GM12892 (cell line): ENCODE data around the gene RPL39L.

Experiments used
- POLR2A ChIP-seq: IDR thresholded peaks from 2 replicates; pipeline ENCODE4 v1.6.1; 2011; ENCODE audit warnings: low read depth, low read length, control low read depth
- POLR2AphosphoS5 ChIP-seq: IDR thresholded peaks from 2 replicates; pipeline ENCODE4 v1.6.1; 2011; ENCODE audit warnings: low read depth, low read length, control low read depth
- TAF1 ChIP-seq: IDR thresholded peaks from 2 replicates; pipeline ENCODE4 v1.6.1; 2011; ENCODE audit warnings: low read depth, mild to moderate bottlenecking, control low read depth, low read length, borderline replicate concordance

GRCh38 chr3:187183903-187184302, 44.6 kb upstream of the RPL39L start:
- TF ChIP-seq POLR2AphosphoS5 (no peak), POLR2A (no peak), TAF1 (no peak)
